PC-9 (cell line): Measurements from ENCODE around the gene TBCD. TPM values are rescaled to one million over a fixed set of nuclear protein-coding genes. Genes with fewer than 3 reads are reported as not detected.

Source experiments
- BruUV-seq: library from RNA; stranded (reverse); fragments of 400-500 nt; replicated peaks from 2 replicates; lab custom pipeline; 2021; lab: Mats Ljungman, UMichigan
- CTCF ChIA-PET: fragments of 300-600 bp; sonication (Branson Sonifier 250); formaldehyde crosslinking; loops from one replicate; lab custom pipeline; 2022; ENCODE audit warnings: antibody characterized with exemption; lab: Charles Lee
- POLR2A ChIA-PET: fragments of 300-600 bp; sonication (Branson Sonifier 250); formaldehyde crosslinking; loops from one replicate; lab custom pipeline; 2022; ENCODE audit warnings: antibody characterized with exemption; ENCODE audit not compliant: unreplicated experiment; lab: Charles Lee
- DNase-seq, 2 experiments: peaks; one replicate each; pipeline versions ENCODE4 v3.0.0 to v3.0.0-alpha.2; 2015 to 2022; ENCODE audit warnings: mixed read lengths in 1 of 2
- H2AFZ ChIP-seq: fragments of 200-600 bp; sonication (generic); 2 replicates; pipeline ENCODE4 v1.8.1; 2017; ENCODE audit warnings: antibody characterized with exemption
- H3F3A ChIP-seq: fragments of 200-600 bp; sonication (generic); 2 replicates; pipeline ENCODE4 v1.8.1; 2017; ENCODE audit warnings: antibody characterized with exemption, mild to moderate bottlenecking, low read depth; ENCODE audit not compliant: insufficient read depth
- H3K27ac ChIP-seq: fragments of 200-600 bp; sonication (generic); 2 replicates; pipeline ENCODE4 v1.6.1; 2016; ENCODE audit warnings: mixed run types
- H3K27me3 ChIP-seq: fragments of 200-600 bp; sonication (generic); 2 replicates; pipeline ENCODE4 v1.6.1; 2016; ENCODE audit warnings: low read depth, mixed run types; ENCODE audit not compliant: insufficient read depth
- H3K36me3 ChIP-seq: fragments of 200-600 bp; sonication (generic); 2 replicates; pipeline ENCODE4 v1.6.1; 2016; ENCODE audit warnings: low read depth, mixed run types
- H3K4me1 ChIP-seq: fragments of 200-600 bp; sonication (generic); replicated peaks from 2 replicates; pipeline ENCODE4 v1.6.1; 2016; ENCODE audit warnings: mixed run types; ENCODE audit not compliant: insufficient read depth
- H3K4me2 ChIP-seq: fragments of 200-600 bp; sonication (generic); 2 replicates; pipeline ENCODE4 v1.6.1; 2017; ENCODE audit warnings: mixed run types
- H3K4me3 ChIP-seq: fragments of 200-600 bp; sonication (generic); 2 replicates; pipeline ENCODE4 v1.6.1; 2016; ENCODE audit warnings: mixed run types
- H3K79me2 ChIP-seq: fragments of 200-600 bp; sonication (generic); 2 replicates; pipeline ENCODE4 v1.6.1; 2017; ENCODE audit warnings: low read depth, mixed run types
- H3K9me2 ChIP-seq: fragments of 200-600 bp; sonication (generic); 2 replicates; pipeline ENCODE4 v1.8.1; 2017; ENCODE audit warnings: mild to moderate bottlenecking; ENCODE audit not compliant: insufficient read depth
- H3K9me3 ChIP-seq: fragments of 200-600 bp; sonication (generic); 2 replicates; pipeline ENCODE4 v1.8.1; 2016; ENCODE audit warnings: low read depth; ENCODE audit not compliant: insufficient read depth
- H4K20me1 ChIP-seq: fragments of 200-600 bp; sonication (generic); 2 replicates; pipeline ENCODE4 v1.8.1; 2017; ENCODE audit not compliant: insufficient read depth
- CTCF ChIP-seq: fragments of 200-600 bp; sonication (generic); conservative IDR thresholded peaks from 2 replicates; pipeline ENCODE4 v1.6.1; 2017; ENCODE audit warnings: mixed run types, antibody characterized with exemption, mild to moderate bottlenecking, moderate library complexity
- EZH2 ChIP-seq: fragments of 200-600 bp; sonication (generic); IDR thresholded peaks from 2 replicates; pipeline ENCODE4 v1.8.0; 2017; ENCODE audit warnings: antibody characterized with exemption, low read depth
- intact Hi-C: fragments of 100-400 bp; cut with micrococcal nuclease; formaldehyde crosslinking; loops from one replicate; pipeline ENCODE4 v1.10.0; 2022; ENCODE audit not compliant: unreplicated experiment
- total RNA-seq: library from RNA; stranded (reverse); gene quantifications from 2 replicates; pipeline ENCODE4 v1.2.3, GENCODE V29; 2021

TBCD gene
- total RNA-seq, 1 experiment from 2014 or later: 115 TPM

GRCh38 chr17:82789051-82789592 is 37.3 kb downstream of the TBCD start:
- Histone ChIP-seq H3F3A (no peaks in the 10 kb centered on the region), H3K4me1 (no peaks in the 10 kb centered on the region), H3K27ac (no peak overlapping the region), H3K36me3 (no peaks in the 10 kb centered on the region), H2AFZ (no peak overlapping the region), H3K79me2 (no peaks in the 10 kb centered on the region), H3K4me2 (no peak overlapping the region), H3K4me3 (no peak overlapping the region), H3K9me2 (no peaks in the 10 kb centered on the region), H3K9me3 (no peaks in the 10 kb centered on the region), H3K27me3 (no peaks in the 10 kb centered on the region), H4K20me1 (no peaks in the 10 kb centered on the region)
- no peak for DNase-seq
- POLR2A ChIA-PET: no interaction called here
- TF ChIP-seq CTCF: no peak
- TF ChIP-seq EZH2: no peak
- no TSS peak for BruUV-seq
- intact Hi-C loops: no loop called here
- CTCF ChIA-PET: no interaction called here

- no peak for TF ChIP-seq CTCF
- TF ChIP-seq EZH2: no peak
- no peaks in the 10 kb centered on the region for H3F3A ChIP-seq
- H3K9me3 ChIP-seq: no peaks in the 10 kb centered on the region
- H3K27ac ChIP-seq: no peak overlapping the region
- no peaks in the 10 kb centered on the region for H3K79me2 ChIP-seq
- no peak overlapping the region for H3K4me3 ChIP-seq
- no peaks in the 10 kb centered on the region for H3K4me1 ChIP-seq
- CTCF ChIA-PET: no interaction called here
- POLR2A ChIA-PET: interaction anchor here (0.6 kb wide), 1 partner anchor 104 kb away, joined by 5 read pairs; no protein-coding TSS in a partner anchor
- H3K4me2 ChIP-seq: no peak overlapping the region
- no peaks in the 10 kb centered on the region for H3K27me3 ChIP-seq
- BruUV-seq: no TSS peak
- no peaks in the 10 kb centered on the region for H3K36me3 ChIP-seq
- H2AFZ ChIP-seq: no peak overlapping the region
- intact Hi-C loops: no loop called here
- no peak for DNase-seq
- no peaks in the 10 kb centered on the region for H4K20me1 ChIP-seq
- H3K9me2 ChIP-seq: no peaks in the 10 kb centered on the region
These were observed 37.9 kb downstream of the TBCD start for GRCh38 chr17:82789806-82790205.

GRCh38 chr17:82790391-82790790 is 38.5 kb downstream of the TBCD start:
- Histone ChIP-seq H3K9me3 (no peaks in the 10 kb centered on the region), H2AFZ (no peak overlapping the region), H3K9me2 (no peaks in the 10 kb centered on the region), H3K27ac (no peak overlapping the region), H4K20me1 (no peaks in the 10 kb centered on the region), H3K4me2 (no peak overlapping the region), H3K27me3 (no peaks in the 10 kb centered on the region), H3K79me2 (no peaks in the 10 kb centered on the region), H3K4me1 (no peaks in the 10 kb centered on the region), H3K4me3 (no peak overlapping the region), H3K36me3 (no peaks in the 10 kb centered on the region), H3F3A (no peaks in the 10 kb centered on the region)
- CTCF ChIA-PET: no interaction called here
- DNase-seq: no peak
- BruUV-seq: no TSS peak
- no peak for TF ChIP-seq EZH2
- TF ChIP-seq CTCF: no peak
- intact Hi-C loops: no loop called here
- POLR2A ChIA-PET: interaction anchor here (0.6 kb wide), 1 partner anchor 103 kb away, joined by 5 read pairs; no protein-coding TSS in a partner anchor
